ENCODE data around the gene CFAP107.
"Not testable (repeated sequence)": the region's sequence is repeated elsewhere in the genome, so short reads cannot be mapped to it uniquely, and the experiment has no call there.

CFAP107 gene

GRCh38 chr1:12708396-12709090 is 37.5 kb upstream of the CFAP107 start:
- no peak for TF ChIP-seq CTCF (IDR thresholded peaks at IDR 0.05; ENCODE audit: unreplicated experiment in 3 of 3)
- Mint-ChIP-seq H3K27ac (no peak overlapping the region), H3K27me3 (ENCODE audit: low read depth) (peaks cover 7% of the 10 kb centered on the region), H3K4me1 (no peaks in the 10 kb centered on the region), H3K9me3 (peaks cover 5% of the 10 kb centered on the region), H3K4me3 (no peak overlapping the region), H3K36me3 (ENCODE audit: low read depth) (no peaks in the 10 kb centered on the region)

- no peak overlapping the region for H3K4me3 Mint-ChIP-seq
- H3K36me3 Mint-ChIP-seq (ENCODE audit: low read depth) = no peaks in the 10 kb centered on the region
- peaks cover 5% of the 10 kb centered on the region for H3K27me3 Mint-ChIP-seq (ENCODE audit: low read depth)
- no peaks in the 10 kb centered on the region for H3K4me1 Mint-ChIP-seq
- TF ChIP-seq CTCF (IDR thresholded peaks at IDR 0.05; ENCODE audit: unreplicated experiment in 3 of 3) = no peak
- H3K27ac Mint-ChIP-seq = no peak overlapping the region
- H3K9me3 Mint-ChIP-seq = peaks cover 5% of the 10 kb centered on the region
Measured at GRCh38 chr1:12709091-12709491, 36.9 kb upstream of the CFAP107 start.

GRCh38 chr1:12709696-12710095 is 36.3 kb upstream of the CFAP107 start:
- Mint-ChIP-seq H3K27ac (no peak overlapping the region), H3K36me3 (ENCODE audit: low read depth) (no peaks in the 10 kb centered on the region), H3K9me3 (peaks cover 5% of the 10 kb centered on the region), H3K27me3 (ENCODE audit: low read depth) (peaks cover 3% of the 10 kb centered on the region), H3K4me1 (no peaks in the 10 kb centered on the region), H3K4me3 (no peak overlapping the region)
- no peak for TF ChIP-seq CTCF (IDR thresholded peaks at IDR 0.05; ENCODE audit: unreplicated experiment in 3 of 3)

GRCh38 chr1:12711536-12711935 is 34.5 kb upstream of the CFAP107 start:
- Mint-ChIP-seq H3K4me1 (no peaks in the 10 kb centered on the region), H3K9me3 (no peaks in the 10 kb centered on the region), H3K4me3 (no peak overlapping the region), H3K27ac (no peak overlapping the region), H3K36me3 (ENCODE audit: low read depth) (no peaks in the 10 kb centered on the region), H3K27me3 (ENCODE audit: low read depth) (peaks cover 3% of the 10 kb centered on the region)
- no peak for TF ChIP-seq CTCF (IDR thresholded peaks at IDR 0.05; ENCODE audit: unreplicated experiment in 3 of 3)

GRCh38 chr1:12712076-12712475 is 33.9 kb upstream of the CFAP107 start:
- no peaks in the 10 kb centered on the region for H3K36me3 Mint-ChIP-seq (ENCODE audit: low read depth)
- no peak overlapping the region for H3K27ac Mint-ChIP-seq
- no peak for TF ChIP-seq CTCF (IDR thresholded peaks at IDR 0.05; ENCODE audit: unreplicated experiment in 3 of 3)

GRCh38 chr1:12712929-12713328 is 33.1 kb upstream of the CFAP107 start:
- no peak for TF ChIP-seq CTCF (IDR thresholded peaks at IDR 0.05; ENCODE audit: unreplicated experiment in 3 of 3)
- no peaks in the 10 kb centered on the region for H3K36me3 Mint-ChIP-seq (ENCODE audit: low read depth)

More at GRCh38 chr1:12712076-12712475, 33.9 kb upstream of the CFAP107 start:
- Mint-ChIP-seq H3K9me3 (no peaks in the 10 kb centered on the region), H3K4me1 (no peaks in the 10 kb centered on the region), H3K4me3 (no peak overlapping the region), H3K27me3 (ENCODE audit: low read depth) (peaks cover under 1% of the 10 kb centered on the region)

GRCh38 chr1:12713651-12714050 is 32.3 kb upstream of the CFAP107 start:
- H3K4me1 Mint-ChIP-seq; H3K36me3 Mint-ChIP-seq (ENCODE audit: low read depth); H3K4me3 Mint-ChIP-seq; H3K27me3 Mint-ChIP-seq (ENCODE audit: low read depth); H3K9me3 Mint-ChIP-seq; H3K27ac Mint-ChIP-seq: not testable (repeated sequence)

More at GRCh38 chr1:12712929-12713328, 33.1 kb upstream of the CFAP107 start:
- H3K4me1 Mint-ChIP-seq = no peaks in the 10 kb centered on the region
- no peak overlapping the region for H3K27ac Mint-ChIP-seq
- no peaks in the 10 kb centered on the region for H3K9me3 Mint-ChIP-seq
- no peaks in the 10 kb centered on the region for H3K27me3 Mint-ChIP-seq (ENCODE audit: low read depth)
- no peak overlapping the region for H3K4me3 Mint-ChIP-seq

All from nephron (organoid).